Mesenchymal stem cell (in vitro differentiated cells and primary cell): Measurements from ENCODE around the gene COL28A1.
"Not testable (repeated sequence)": the region's sequence is repeated elsewhere in the genome, so short reads cannot be mapped to it uniquely, and the experiment has no call there.

Experiments
- DNase-seq: peaks from one replicate; pipeline ENCODE4 v3.0.0-alpha.2; 2013
- H2AFZ ChIP-seq: one replicate; pipeline ENCODE4 v1.6.1; 2013; ENCODE audit warnings: low read depth, mild to moderate bottlenecking, control low read depth, inconsistent platforms, low read length, moderate library complexity
- H2AK5ac ChIP-seq: 2 replicates; pipeline ENCODE4 v1.6.1; 2013; ENCODE audit warnings: low read length, moderate library complexity, mild to moderate bottlenecking, inconsistent platforms; ENCODE audit not compliant: severe bottlenecking
- H2BK120ac ChIP-seq: one replicate; pipeline ENCODE4 v1.6.1; 2013; ENCODE audit warnings: low read depth, mild to moderate bottlenecking, inconsistent platforms, low read length, moderate library complexity
- H2BK12ac ChIP-seq, 2 experiments: one replicate each; pipeline ENCODE4 v1.6.1; 2013; ENCODE audit warnings: inconsistent platforms in 2 of 2, low read length in 2 of 2, mild to moderate bottlenecking in 2 of 2, moderate library complexity in 2 of 2, control low read depth in 1 of 2
- H2BK15ac ChIP-seq: one replicate; pipeline ENCODE4 v1.6.1; 2013; ENCODE audit warnings: mild to moderate bottlenecking, low read depth, inconsistent platforms; ENCODE audit not compliant: poor library complexity, severe bottlenecking
- H2BK5ac ChIP-seq: 2 replicates; pipeline ENCODE4 v1.6.1; 2013; ENCODE audit warnings: low read depth, mild to moderate bottlenecking, low read length, control low read depth, inconsistent platforms; ENCODE audit not compliant: poor library complexity, severe bottlenecking
- H3K14ac ChIP-seq, 2 experiments: one replicate each; pipeline ENCODE4 v1.6.1; 2013; ENCODE audit warnings: inconsistent platforms in 2 of 2, low read length in 2 of 2, control low read depth in 1 of 2, mild to moderate bottlenecking in 1 of 2, moderate library complexity in 1 of 2
- H3K18ac ChIP-seq, 2 experiments: one replicate each; pipeline ENCODE4 v1.6.1; 2013; ENCODE audit warnings: inconsistent platforms in 2 of 2, low read length in 2 of 2, control low read depth in 1 of 2, low read depth in 1 of 2, mild to moderate bottlenecking in 1 of 2
- H3K23ac ChIP-seq, 2 experiments: one replicate each; pipeline ENCODE4 v1.6.1; 2013; ENCODE audit warnings: inconsistent platforms in 2 of 2, low read length in 2 of 2, mild to moderate bottlenecking in 2 of 2, moderate library complexity in 2 of 2, control low read depth in 1 of 2
- H3K27ac ChIP-seq: 2 replicates; pipeline ENCODE4 v1.5.1; 2013; ENCODE audit warnings: mild to moderate bottlenecking, moderate library complexity, low read length, control low read depth, inconsistent platforms; ENCODE audit not compliant: poor library complexity, severe bottlenecking
- H3K27me3 ChIP-seq, 2 experiments: 2 replicates each; pipeline versions ENCODE4 v1.6.1 to v1.7.0; 2013; ENCODE audit warnings: low read length in 2 of 2, mild to moderate bottlenecking in 2 of 2, moderate library complexity in 2 of 2, control low read depth in 1 of 2, inconsistent platforms in 1 of 2; ENCODE audit not compliant: control insufficient read depth in 1 of 2, insufficient read depth in 1 of 2
- H3K36me3 ChIP-seq, 2 experiments: 2 replicates each; pipeline versions ENCODE4 v1.6.1 to v1.7.0; 2013; ENCODE audit warnings: low read length in 2 of 2, control low read depth in 1 of 2, inconsistent platforms in 1 of 2, low read depth in 1 of 2, mild to moderate bottlenecking in 1 of 2; ENCODE audit not compliant: insufficient read depth in 2 of 2, control insufficient read depth in 1 of 2
- H3K4ac ChIP-seq, 2 experiments: one replicate each; pipeline ENCODE4 v1.6.1; 2013; ENCODE audit warnings: inconsistent platforms in 2 of 2, low read length in 2 of 2, mild to moderate bottlenecking in 2 of 2, moderate library complexity in 2 of 2, control low read depth in 1 of 2, low read depth in 1 of 2
- H3K4me1 ChIP-seq: 2 replicates; pipeline ENCODE4 v1.6.1; 2013; ENCODE audit warnings: low read depth, low read length, control low read depth; ENCODE audit not compliant: control insufficient read depth, insufficient read depth
- H3K4me2 ChIP-seq: 2 replicates; pipeline ENCODE4 v1.6.1; 2013; ENCODE audit warnings: low read length, mild to moderate bottlenecking, inconsistent platforms; ENCODE audit not compliant: poor library complexity, severe bottlenecking
- H3K4me3 ChIP-seq, 2 experiments: 2 replicates each; pipeline versions ENCODE4 v1.5.1 to v1.7.0; 2013; ENCODE audit warnings: low read length in 2 of 2, mild to moderate bottlenecking in 2 of 2, control low read depth in 1 of 2, low read depth in 1 of 2; ENCODE audit not compliant: insufficient read depth in 1 of 2
- H3K79me1 ChIP-seq: replicated peaks from 2 replicates; pipeline ENCODE4 v1.6.1; 2013; ENCODE audit warnings: mild to moderate bottlenecking, control low read depth, low read length, inconsistent platforms; ENCODE audit not compliant: poor library complexity, severe bottlenecking
- H3K9ac ChIP-seq: 2 replicates; pipeline ENCODE4 v1.7.0; 2013; ENCODE audit warnings: mild to moderate bottlenecking, low read length, moderate library complexity
- H3K9me3 ChIP-seq: 2 replicates; pipeline ENCODE4 v1.7.0; 2013; ENCODE audit warnings: mild to moderate bottlenecking, low read length; ENCODE audit not compliant: control insufficient read depth
- H4K8ac ChIP-seq: one replicate; pipeline ENCODE4 v1.6.1; 2013; ENCODE audit warnings: inconsistent platforms, mild to moderate bottlenecking, low read length, moderate library complexity
- H4K91ac ChIP-seq: one replicate; pipeline ENCODE4 v1.6.1; 2013; ENCODE audit warnings: mild to moderate bottlenecking, low read length, inconsistent platforms
- WGBS: methylation state at CpG from one replicate; pipeline ENCODE4 v1.1.7; 2013; ENCODE audit warnings: mixed read lengths; 5-methylcytosine and 5-hydroxymethylcytosine counted together

Gene COL28A1

DNA sequence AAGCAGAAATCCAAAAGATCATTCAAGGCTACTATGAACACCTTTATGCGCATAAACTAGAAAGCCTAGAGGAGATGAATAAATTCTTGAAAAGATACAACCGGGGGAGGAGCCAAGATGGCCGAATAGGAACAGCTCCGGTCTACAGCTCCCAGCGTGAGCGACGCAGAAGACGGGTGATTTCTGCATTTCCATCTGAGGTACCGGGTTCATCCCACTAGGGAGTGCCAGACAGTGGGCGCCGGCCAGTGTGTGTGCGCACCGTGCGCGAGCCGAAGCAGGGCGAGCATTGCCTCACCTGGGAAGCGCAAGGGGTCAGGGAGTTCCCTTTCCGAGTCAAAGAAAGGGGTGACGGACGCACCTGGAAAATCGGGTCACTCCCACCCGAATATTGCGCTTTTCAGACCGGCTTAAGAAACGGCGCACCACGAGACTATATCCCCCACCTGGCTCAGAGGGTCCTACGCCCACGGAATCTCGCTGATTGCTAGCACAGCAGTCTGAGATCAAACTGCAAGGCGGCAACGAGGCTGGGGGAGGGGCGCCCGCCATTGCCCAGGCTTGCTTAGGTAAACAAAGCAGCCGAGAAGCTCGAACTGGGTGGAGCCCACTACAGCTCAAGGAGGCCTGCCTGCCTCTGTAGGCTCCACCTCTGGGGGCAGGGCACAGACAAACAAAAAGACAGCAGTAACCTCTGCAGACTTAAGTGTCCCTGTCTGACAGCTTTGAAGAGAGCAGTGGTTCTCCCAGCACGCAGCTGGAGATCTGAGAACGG lies 70.5 kb downstream of the COL28A1 start:
- H3K4me1 ChIP-seq, H2AK5ac ChIP-seq, H3K27me3 ChIP-seq, H2BK120ac ChIP-seq, H3K27ac ChIP-seq, H4K8ac ChIP-seq, H3K4me3 ChIP-seq, DNase-seq, H2BK12ac ChIP-seq, H3K14ac ChIP-seq, H3K79me1 ChIP-seq, H2BK5ac ChIP-seq, H3K36me3 ChIP-seq, H3K18ac ChIP-seq, H2BK15ac ChIP-seq, H4K91ac ChIP-seq, H2AFZ ChIP-seq, H3K4ac ChIP-seq, H3K9ac ChIP-seq, H3K4me2 ChIP-seq, H3K23ac ChIP-seq: not testable (repeated sequence)
- peaks cover 13% of the 10 kb centered on the region for H3K9me3 ChIP-seq
- WGBS, result 94% methylated on average over 23 of the region's 39 CpGs

DNA sequence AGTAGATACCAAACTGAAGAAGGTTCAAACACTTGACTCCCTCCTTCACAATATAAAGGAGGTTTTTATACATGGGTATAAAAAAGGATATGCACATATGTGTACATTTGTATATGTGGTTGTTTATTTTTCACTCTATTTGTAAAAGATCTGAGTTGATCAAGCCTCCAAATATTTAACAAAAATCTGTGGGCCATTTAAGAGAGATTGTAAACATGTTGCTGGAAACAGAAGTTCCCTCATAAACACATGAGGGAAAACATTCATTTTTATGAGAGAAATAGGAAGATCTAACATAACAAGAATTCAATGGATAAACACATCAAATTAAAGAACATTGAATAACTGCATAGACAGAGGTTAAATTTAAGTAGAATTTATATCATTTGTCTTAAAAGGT lies 81.7 kb downstream of the COL28A1 start:
- Histone ChIP-seq H3K18ac (no peak overlapping the region), H2BK12ac (no peak overlapping the region), H3K4me3 (no peak overlapping the region), H3K79me1 (no peaks in the 10 kb centered on the region), H3K36me3 (no peaks in the 10 kb centered on the region), H4K91ac (no peak overlapping the region), H2BK15ac (no peak overlapping the region), H4K8ac (no peak overlapping the region), H3K9me3 (peaks cover 27% of the 10 kb centered on the region), H2AFZ (no peak overlapping the region), H3K27ac (no peak overlapping the region), H3K9ac (no peak overlapping the region), H3K14ac (no peak overlapping the region), H3K23ac (no peak overlapping the region), H3K4ac (no peak overlapping the region), H3K27me3 (no peaks in the 10 kb centered on the region), H2BK5ac (no peak overlapping the region), H3K4me1 (no peaks in the 10 kb centered on the region), H2BK120ac (no peak overlapping the region), H3K4me2 (no peak overlapping the region), H2AK5ac (no peak overlapping the region)
- DNase-seq, result no peak

DNA sequence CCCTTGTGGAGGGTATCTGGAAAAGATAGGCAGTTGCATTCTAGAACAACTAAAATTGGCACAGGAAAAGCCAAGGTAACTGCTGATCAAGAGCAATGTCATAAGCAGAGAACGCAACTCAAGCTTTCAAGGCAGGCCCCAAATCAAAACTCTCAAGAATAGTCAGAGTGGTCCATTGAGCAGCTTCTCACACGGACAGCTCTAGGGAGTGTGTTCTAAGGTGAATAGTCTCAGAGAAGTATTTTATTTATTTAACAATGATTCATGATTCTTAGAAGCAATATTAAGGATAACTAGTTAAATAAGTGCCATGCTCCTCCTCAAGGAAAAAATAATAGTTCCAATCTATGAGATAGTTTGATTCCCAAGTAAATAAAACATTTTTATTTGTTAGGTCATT lies 83.0 kb downstream of the COL28A1 start:
- H2BK12ac ChIP-seq, result no peak overlapping the region
- no peak overlapping the region for H3K9ac ChIP-seq
- H2AK5ac ChIP-seq, result no peak overlapping the region
- no peak overlapping the region for H4K91ac ChIP-seq
- H2AFZ ChIP-seq, result no peak overlapping the region
- H3K4me2 ChIP-seq, result no peak overlapping the region
- no peak overlapping the region for H2BK5ac ChIP-seq
- no peak overlapping the region for H2BK120ac ChIP-seq
- WGBS, result 100% methylated on average over 1 of the region's 2 CpGs
- no peaks in the 10 kb centered on the region for H3K79me1 ChIP-seq
- H3K9me3 ChIP-seq, result peaks cover 34% of the 10 kb centered on the region
- H3K18ac ChIP-seq, result no peak overlapping the region
- H3K4ac ChIP-seq, result no peak overlapping the region
- H3K27me3 ChIP-seq, result no peaks in the 10 kb centered on the region
- H3K27ac ChIP-seq, result no peak overlapping the region
- no peak overlapping the region for H3K23ac ChIP-seq
- no peaks in the 10 kb centered on the region for H3K4me1 ChIP-seq
- no peak overlapping the region for H3K4me3 ChIP-seq
- DNase-seq, result no peak
- no peaks in the 10 kb centered on the region for H3K36me3 ChIP-seq
- no peak overlapping the region for H3K14ac ChIP-seq
- no peak overlapping the region for H4K8ac ChIP-seq
- no peak overlapping the region for H2BK15ac ChIP-seq

DNA sequence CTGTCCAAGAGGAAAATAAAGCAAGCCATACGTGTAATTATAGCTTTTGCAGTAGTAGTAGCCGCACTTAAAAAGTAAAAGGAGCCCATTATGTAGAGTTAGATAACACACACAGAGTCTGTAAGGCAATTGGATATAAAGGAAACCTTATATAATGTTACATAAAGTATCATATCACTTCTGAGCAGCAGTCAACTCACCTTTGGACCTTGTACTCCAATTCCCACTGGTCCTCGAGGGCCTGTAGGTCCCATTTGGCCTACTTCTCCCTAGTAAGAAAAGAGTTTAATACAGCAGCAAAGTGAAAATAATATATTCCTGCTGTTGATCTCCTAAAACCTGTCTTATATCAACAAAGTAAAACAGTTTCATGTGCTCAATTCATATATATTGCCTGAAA lies 83.6 kb downstream of the COL28A1 start:
- no peak overlapping the region for H2AK5ac ChIP-seq
- no peak overlapping the region for H2AFZ ChIP-seq
- no peaks in the 10 kb centered on the region for H3K79me1 ChIP-seq
- no peaks in the 10 kb centered on the region for H3K27me3 ChIP-seq
- H2BK120ac ChIP-seq, result no peak overlapping the region
- H3K4ac ChIP-seq, result no peak overlapping the region
- no peak overlapping the region for H3K9ac ChIP-seq
- no peak overlapping the region for H2BK15ac ChIP-seq
- H4K91ac ChIP-seq, result no peak overlapping the region
- no peak overlapping the region for H3K14ac ChIP-seq
- H3K4me2 ChIP-seq, result no peak overlapping the region
- H2BK5ac ChIP-seq, result no peak overlapping the region
- no peak overlapping the region for H3K4me3 ChIP-seq
- H3K23ac ChIP-seq, result no peak overlapping the region
- H3K27ac ChIP-seq, result no peak overlapping the region
- H2BK12ac ChIP-seq, result no peak overlapping the region
- no peaks in the 10 kb centered on the region for H3K36me3 ChIP-seq
- peaks cover 33% of the 10 kb centered on the region for H3K9me3 ChIP-seq
- no peaks in the 10 kb centered on the region for H3K4me1 ChIP-seq
- no CpG with 5 or more reads among the region's 3 CpGs for WGBS
- no peak overlapping the region for H3K18ac ChIP-seq
- no peak for DNase-seq
- no peak overlapping the region for H4K8ac ChIP-seq
